HG03108 (cell line): Measurements from ENCODE around the gene DDAH1.

Experiments
- ATAC-seq: cut with Tn5 transposase; IDR thresholded peaks from one replicate; pipeline ENCODE4 v1.9.1; 2021; ENCODE audit warnings: moderate library complexity; ENCODE audit not compliant: unreplicated experiment

The DDAH1 gene

DNA sequence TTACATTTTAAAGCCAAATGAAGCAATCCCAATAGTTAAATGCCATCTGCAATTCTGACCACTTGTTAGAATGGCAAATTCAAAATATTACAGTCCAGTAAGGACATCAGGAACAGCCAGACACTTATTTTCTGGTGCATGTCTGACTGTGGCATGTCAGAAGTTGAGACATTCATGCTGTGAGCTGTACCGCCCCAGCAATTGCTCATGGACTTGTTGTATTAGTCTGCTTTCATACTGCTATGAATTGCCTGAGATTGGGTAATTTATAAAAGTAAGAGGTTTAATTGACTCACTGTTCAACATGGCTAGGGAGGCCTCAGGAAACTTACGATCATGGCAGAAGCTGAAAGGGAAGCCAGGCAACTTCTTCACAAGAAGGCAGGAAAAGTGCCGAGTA lies 19.1 kb downstream of the DDAH1 start:
- no peak for ATAC-seq

DNA sequence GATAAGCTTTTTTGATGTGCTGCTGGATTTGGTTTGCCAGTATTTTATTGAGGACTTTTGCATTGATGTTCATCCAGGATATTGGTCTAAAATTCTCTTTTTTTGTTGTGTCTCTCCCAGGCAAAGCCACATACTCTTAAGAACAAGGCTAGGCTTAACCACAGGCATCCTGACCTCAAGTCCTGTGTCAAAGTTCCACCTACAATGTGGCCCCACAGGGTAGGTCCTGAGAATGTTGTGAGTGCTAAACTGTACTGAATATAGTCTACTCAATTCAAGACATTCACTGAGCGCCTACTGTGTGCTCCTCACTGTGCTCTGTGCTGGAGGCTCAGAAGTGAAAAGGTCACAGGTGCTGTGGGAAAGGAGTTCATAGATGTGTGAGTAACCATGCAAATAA lies 20.6 kb downstream of the DDAH1 start:
- ATAC-seq, result no peak

DNA sequence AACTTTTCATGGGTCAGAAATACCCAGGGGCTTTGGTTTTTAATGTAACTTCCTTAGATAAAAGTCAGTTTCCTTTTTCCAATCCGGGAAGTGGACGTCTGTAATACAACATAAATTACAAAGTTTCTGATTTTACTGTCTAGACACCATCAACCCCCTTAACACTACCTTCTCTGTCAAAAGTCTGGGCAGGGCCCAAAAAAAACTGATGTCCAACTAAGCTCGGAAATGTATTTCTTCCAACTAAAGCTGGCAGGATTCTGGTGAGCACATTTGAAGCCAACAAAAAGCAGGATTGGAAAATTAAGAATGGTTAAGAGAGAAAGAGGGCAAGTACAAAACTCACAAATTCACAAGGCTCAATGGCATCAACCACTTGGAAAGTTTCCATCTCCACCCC lies 24.3 kb downstream of the DDAH1 start:
- ATAC-seq, result no peak

DNA sequence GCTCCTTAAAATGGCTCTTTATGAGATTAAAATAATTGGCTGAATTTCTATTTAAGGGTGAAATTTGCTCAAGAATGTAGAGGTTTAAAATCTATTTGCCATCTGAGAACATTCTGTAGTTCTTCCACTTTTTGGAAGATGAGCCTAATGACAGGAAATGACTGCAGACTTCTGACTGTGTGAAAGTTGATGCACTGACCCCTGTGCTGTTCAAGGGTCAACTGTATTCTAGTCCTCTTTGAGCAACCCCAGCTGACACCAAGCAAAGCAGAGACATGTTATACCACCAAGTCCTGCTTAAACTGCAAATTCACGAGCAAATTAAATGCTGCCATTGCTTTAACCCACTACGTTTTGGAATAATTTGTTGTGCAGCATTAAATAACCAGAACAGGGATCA lies 26.6 kb downstream of the DDAH1 start:
- no peak for ATAC-seq

DNA sequence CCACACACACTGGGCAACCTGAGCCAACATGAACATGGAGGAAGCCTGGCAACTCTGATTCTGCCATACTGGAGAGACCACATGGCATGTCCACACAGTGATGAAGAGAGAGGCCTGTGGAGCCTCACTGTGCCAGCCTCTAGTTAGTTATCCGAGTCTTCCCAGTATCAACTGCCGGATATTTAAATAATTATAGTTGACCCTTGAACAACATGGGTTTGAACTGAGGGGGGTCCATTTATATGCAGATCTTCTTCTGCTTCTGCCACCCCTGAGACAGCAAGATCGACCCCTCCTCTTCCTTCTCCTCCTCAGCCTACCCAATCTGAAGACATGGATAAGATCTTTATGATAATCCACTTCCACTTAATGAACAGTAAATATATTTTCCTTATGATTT lies 27.8 kb downstream of the DDAH1 start:
- ATAC-seq, result no peak

DNA sequence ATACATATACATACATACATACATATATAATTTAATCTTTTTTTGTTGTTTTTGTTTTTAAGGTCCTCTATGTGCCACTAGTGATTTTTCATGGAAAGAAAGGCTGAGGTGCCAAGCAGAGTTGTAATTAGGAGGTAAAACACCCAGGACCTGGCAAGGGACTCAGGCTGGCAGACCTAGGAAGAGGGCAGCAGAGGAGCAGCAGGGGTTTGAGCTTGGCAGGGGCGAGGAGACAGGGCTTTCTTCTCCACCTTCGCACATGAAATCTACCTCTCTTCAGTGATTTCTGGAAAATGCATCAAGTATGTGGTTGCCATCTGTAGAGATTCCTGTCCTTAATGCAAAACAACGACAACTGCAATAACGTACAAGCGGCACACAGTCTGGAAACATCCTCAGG lies 31.9 kb downstream of the DDAH1 start:
- ATAC-seq, result no peak

DNA sequence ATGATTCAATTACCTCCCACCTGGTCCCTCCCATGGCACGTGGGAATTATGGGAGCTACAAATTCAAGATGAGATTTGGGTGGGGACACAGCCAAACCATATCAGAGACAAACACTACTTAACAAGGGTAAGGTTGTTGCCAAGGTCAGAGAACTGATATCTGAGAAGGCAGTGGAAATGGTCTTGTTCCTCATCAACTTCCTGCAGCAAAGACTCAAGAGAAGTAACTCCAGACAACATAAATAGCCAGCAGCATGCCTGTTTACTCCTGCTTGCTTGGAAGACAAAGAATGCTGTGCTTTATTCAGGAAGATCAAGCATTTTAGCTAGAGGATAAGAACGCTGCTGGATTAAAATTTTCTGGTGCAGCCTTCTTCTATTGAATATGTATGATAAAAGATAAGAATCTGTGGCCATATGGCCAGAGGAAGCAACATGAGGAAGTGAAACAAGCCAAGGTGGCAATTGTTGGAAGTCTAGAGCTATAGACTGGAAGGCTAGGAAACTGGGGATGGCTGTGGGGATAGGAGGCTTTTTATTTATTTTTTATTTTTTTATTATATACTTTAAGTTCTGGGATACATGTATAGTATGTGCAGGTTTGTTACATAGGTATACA lies 36.4 kb downstream of the DDAH1 start:
- no peak for ATAC-seq

DNA sequence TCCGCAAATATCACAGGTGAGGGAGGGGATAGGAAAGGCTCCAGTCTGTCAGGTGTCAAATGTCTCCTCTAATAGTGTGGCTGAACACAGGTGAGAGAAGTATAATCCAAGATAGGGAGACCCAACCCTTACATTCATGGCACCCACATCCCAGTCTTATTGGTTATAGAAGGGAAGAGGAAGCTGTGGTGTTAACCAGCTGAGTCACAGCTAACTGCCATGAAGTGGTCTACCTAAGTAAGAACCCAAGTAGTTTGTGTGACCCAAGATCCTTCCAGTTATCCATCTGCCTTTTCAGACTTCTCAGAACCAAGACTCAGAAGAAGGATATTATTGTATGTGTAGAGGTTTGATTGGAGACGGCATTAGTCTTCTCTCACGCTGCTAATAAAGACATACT lies 37.1 kb downstream of the DDAH1 start:
- no peak for ATAC-seq

DNA sequence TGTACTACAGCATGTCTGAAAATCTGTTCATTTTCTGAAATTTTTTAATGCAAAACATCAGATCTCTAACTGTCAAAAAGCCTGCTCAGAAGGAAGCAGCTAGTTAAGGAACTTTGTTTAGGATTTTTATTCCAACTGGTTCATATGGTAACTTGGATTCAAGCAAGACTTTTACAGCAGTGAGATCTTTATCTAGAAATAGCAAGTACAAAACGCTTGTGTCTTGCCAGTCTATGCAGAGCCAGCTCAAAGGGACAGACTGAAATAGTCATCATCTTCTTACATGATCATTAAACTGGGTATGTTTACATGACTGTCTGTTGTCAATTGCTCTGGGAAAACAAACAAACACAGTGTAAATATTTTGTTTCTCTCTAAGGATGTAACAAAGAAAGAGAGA lies 37.6 kb downstream of the DDAH1 start:
- ATAC-seq, result no peak

DNA sequence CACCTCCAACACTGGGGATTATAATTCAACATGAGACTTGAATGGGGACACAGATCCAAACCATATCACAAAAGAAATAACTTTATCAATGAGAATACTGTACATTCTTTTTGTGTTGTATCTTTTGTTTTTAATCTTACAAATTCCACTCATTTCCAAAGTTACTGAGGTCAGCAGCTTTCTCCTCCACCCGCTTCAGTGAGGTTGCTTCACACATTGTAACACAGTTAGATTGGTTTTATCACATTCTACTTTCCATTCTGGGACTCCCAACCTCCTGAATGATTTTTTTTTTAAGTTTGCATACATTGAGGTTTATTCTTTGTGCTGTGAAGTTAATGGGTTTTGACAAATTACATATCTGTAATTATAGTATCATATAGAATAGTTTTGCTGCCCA lies 43.8 kb downstream of the DDAH1 start:
- no peak for ATAC-seq

DNA sequence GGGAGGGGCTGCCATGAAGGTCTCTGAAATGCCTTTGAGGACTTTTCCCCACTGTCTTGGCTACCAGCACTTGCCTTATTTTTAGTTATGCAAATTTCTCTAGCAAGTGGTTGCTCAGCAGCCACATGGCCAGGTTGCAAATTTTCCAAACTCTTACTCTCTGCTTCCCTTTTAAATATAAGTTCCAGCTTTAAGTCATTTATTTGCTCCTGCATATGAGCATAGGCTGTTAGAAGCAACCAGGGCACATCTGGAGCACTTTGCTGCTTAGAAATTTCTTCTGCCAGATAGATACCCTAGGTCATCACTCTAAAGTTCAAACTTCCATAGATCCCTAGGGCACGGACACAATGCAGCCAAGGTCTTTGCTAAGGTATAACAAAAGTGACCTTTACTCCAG lies 44.8 kb downstream of the DDAH1 start:
- no peak for ATAC-seq

DNA sequence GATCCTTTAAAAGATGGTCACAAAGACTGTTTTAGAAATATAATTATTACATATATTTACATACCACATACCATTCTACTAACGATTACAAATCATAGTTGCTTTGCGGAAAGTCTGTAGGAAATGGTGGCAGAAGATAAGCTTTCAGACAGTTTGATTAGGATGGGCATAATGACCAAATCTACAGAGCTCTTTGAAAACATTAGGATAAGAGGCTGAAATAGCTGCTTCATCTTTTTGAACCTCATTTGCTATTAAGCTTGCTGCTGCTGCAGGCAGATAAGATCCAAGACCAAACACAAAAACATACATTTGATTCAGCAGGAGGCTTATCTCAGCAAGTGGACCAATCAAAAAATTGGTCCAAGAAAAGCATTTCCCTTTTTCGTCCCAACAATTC lies 47.1 kb downstream of the DDAH1 start:
- no peak for ATAC-seq

DNA sequence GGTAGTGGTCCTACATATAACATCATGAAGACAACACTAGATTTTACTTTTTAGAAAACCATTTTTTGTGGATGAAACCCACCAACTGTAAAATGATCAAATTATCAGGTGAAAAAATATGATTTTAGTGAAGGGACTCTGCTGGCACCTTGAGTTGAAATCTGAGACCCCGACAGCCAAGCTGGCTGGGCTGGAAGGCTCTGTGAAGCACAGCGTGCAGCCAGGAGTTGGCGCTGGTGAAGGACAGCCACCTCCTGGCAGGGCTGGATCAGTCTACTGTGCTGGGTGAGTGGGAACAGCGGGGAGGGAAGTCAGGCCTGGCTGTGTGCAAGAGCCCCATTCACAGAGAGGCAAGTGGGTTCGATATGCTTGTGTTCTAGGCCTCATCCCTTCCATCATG lies 47.9 kb downstream of the DDAH1 start:
- no peak for ATAC-seq

DNA sequence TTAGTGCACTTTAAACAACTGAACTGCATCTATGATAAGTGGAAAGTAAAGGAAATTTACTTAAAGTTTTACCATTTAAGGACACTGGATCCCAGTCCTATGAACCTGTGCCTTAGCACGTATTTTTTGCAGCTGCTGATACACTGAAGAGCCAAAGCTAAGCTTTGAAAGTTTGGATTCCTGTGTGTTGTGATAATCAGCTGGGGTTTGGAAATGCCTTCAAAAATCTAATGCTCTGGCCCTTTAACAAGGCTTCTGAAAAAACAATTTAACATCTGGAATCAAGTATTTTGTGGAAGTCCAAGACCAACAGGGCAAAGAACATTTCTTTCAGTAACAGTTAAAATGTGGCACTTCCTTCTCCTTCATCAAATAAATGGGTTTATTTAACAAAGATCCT lies 51.8 kb downstream of the DDAH1 start:
- no peak for ATAC-seq

DNA sequence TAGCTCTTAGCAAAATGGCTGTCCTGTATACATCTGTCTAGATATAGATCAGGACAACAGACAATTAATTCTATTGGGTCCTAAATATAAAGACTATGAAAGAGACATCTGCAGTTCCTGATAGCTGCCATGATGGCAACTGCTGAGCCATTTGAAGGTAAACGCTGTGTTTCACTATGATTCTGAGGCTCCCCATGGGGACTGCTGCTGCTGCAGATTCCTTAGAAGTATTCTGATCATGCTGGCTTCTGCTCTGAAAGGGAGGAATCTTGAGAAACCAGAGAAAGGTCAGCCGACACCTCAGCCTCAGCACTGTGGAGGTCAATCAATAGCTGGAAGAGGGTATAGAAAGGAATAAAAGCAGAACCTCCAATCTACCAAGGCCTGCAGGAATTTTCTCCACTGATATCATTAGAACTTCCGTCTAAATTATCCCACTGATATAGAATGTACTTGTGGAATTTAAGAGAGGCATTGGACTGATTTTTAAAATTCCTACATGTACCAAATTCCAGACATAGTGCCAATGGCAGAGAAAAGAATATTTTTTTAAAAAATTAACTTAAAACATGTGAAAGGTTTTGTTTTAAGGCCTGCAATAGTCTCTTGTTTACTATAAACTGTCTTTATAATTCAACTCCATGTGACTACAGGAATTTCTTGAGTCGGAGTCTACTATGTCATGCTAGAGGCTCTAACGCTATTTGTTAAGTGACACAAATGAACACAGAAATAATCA lies 53.2 kb downstream of the DDAH1 start:
- no peak for ATAC-seq

DNA sequence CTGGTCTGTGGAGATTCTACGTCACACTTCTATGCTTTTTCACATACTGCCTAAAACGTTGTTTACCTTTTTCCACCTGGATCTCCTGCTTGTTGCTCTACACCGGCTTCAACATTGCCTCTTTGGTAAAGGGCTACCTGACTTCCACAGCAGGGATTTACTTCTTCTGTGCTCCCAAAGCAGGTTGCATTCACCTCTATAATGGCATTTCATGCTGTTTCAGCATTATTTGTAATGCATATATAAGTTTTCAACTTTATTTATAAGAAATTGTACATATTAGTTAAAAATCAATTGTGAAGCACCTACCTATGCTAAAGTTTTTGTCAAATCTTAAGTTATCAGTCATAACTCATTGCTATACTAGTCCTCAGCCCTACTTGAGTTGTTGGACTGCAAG lies 55.4 kb downstream of the DDAH1 start:
- no peak for ATAC-seq

DNA sequence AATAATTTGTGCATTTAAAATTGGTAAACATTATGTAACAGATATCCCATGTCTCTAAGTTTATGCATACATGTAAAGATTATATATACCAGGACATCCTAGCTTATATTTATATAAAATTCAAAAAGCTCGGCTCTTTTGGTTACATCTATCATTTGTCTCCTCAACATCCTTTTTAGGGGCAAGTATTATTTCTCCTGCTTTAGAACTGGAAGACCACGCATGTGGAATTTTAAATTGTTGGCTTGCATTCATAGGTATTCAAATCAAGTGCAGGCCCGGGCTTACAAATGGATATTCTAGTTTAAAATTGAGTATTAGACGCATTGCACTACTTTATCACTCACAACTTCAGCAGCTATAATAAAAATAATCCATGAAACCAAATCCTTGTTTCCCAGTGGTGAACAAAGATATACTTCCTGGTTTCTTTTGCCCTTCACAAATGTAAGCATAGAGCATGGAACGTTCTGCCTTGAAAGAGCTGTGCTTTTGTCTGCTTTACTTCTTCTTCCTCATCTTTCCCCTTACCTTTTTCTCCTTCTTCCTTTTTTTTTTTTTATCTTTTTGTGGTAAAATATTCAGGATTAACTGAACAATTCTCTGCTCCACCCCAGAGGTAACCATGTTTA lies 57.1 kb downstream of the DDAH1 start:
- no peak for ATAC-seq

DNA sequence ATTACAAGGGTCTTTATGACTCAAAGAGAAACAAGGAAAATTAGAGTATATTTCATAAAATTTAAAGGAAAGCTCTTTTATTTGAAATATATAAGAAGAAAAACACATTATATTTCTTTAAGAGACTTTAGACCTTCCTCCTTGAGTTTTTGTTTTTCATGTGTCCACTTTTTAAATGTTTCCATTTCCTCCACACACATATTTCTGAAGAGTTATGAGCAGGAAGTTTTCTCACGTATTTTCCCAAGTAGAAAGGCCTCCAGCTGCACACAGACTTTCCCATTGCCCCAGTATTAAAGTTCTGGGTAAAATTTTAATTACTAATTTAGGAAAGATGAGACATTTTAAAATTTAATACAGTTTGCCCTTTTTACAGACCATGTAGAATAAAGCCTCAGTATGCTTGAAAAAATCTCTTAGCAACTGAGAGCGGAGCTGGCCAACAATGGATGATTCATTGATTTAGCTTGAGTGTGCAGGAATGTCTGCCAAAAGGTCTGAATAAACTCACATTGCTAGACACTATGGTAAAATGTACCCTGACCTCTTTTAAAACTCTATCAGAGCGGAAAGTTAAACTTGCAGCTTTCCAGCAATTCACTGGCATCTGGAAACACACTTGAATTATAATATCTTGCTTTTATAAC lies 57.9 kb downstream of the DDAH1 start:
- ATAC-seq, result no peak

DNA sequence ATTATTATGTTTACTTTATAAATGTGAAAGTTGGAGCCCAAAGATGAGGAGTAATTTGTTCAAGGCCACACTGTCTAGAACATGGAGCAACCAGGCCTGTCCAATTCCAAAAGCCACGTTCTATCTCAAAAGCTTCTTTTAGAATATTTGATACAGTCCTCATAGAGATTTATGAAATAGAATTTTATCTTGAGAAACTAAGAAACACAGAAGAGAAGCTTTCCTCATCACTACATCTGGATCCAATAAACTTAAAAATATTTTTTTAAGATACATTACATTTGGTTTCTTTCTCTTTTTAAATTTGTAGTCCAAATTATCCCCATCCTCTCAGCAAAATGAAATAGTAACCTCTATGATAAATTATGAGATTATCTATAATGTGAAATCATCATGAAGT lies 58.9 kb downstream of the DDAH1 start:
- no peak for ATAC-seq

DNA sequence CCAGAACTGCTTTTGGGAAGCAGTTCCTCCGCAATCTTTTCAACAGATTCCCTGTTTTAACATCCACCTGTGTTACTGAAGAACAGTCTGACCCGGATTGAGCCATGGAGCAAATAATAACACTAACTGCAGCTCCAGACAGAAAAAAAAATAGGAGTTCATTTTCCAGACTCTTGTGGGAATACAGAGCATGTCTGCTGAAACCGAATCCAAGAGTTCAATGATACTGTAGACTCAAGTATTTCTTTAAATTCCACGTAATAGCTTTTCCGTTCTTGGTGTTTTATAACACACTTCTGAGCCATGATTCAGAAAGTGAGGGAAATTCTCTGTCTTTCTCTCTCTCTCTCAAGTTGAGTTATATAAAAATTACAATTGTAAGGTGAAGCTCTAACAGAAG lies 60.6 kb downstream of the DDAH1 start:
- ATAC-seq, result no peak

DNA sequence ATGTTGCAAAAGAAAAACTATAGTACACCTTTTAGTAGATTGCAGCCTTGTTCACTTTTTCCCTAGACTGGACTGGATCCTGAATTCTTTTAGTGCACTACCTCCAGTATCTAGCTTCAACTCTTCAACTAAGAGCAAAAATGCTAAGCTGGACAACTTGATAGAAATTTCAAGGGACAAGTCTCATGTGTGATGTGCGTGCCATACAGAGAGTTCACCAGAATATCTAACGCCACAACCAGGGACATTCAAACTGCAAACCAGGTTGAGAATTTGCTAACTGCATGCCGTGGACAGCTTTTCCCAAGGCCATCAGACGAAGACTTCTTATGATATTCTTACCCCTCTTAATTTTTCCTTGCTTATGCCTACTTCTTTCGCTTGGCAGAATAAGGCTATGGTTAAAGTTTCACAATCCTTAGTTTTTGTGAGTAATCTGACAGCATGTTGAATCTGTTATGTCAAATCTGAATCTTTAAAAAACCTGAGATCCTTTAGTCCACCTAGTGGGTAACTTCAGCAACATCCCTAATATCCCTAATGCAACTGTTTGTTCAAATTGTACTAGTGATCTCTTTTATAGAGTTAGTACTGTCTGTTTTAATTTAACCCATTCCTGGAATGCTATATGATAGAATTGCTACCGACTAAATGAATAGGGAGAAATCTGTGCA lies 66.4 kb downstream of the DDAH1 start:
- ATAC-seq, result no peak
